Measurements from ENCODE around the gene FBXL12. TPM values are rescaled to one million over a fixed set of nuclear protein-coding genes. Genes with fewer than 3 reads are reported as not detected.

The FBXL12 gene
- total RNA-seq, 1 experiment from 2014 or later: 21.9 TPM

GRCh38 chr19:9828551-9829063 lies 9.7 kb upstream of the FBXL12 start:
- H3K4me3 ChIP-seq (replicated peaks in 1 of 2; ENCODE audit: low read depth in 1 of 2, low read length in 2 of 2): peak overlapping the region; percentile 99 to 100
- ChIA-PET POLR2A (interaction anchor here (1.6 kb wide), 1 partner anchor 10 kb away, joined by 11 read pairs; the partner anchor contains the start of gene FBXL12), RAD21 (ENCODE audit: low non-redundant PET in 1 of 2, low total read pairs in 2 of 2, uncharacterized antibody in 2 of 2, unreplicated experiment in 2 of 2) (no interaction called here), CTCF (no interaction called here)
- no TSS peak for BruUV-seq (replicated peaks)
- TF ChIP-seq ZNF274 (IDR thresholded peaks at IDR 0.05; ENCODE audit: low read depth, low read length) (no peak), SP1 (IDR thresholded peaks at IDR 0.05; ENCODE audit: low read depth) (no peak), TCF7L2 (IDR thresholded peaks at IDR 0.05; ENCODE audit: borderline replicate concordance, extremely low read depth, insufficient read depth, insufficient read length) (no peak), EZH2phosphoT487 (IDR thresholded peaks at IDR 0.05; ENCODE audit: borderline replicate concordance) (no peak), ATF3 (IDR thresholded peaks at IDR 0.05) (no peak), CBX3 (IDR thresholded peaks at IDR 0.05; ENCODE audit: low read depth) (no peak), SIN3A (IDR thresholded peaks at IDR 0.05; ENCODE audit: low read depth) (no peak), SRF (IDR thresholded peaks at IDR 0.05; ENCODE audit: low read depth) (no peak), POLR2A (IDR thresholded peaks at IDR 0.05; ENCODE audit: borderline replicate concordance, extremely low read depth, insufficient read depth, insufficient read length) (no peak), JUND (IDR thresholded peaks at IDR 0.05) (no peak), EZH2 (IDR thresholded peaks at IDR 0.05) (no peak), YY1 (IDR thresholded peaks at IDR 0.05; ENCODE audit: extremely low read depth, insufficient replicate concordance, low read depth, low read length) (no peak)
- no peak overlapping the region for H2AFZ ChIP-seq (ENCODE audit: low read depth, low read length, poor library complexity, severe bottlenecking)
- peak overlapping the region; percentile 84 for H3K9ac ChIP-seq (ENCODE audit: low read length)
- H3K4me2 ChIP-seq (ENCODE audit: low read length): peak overlapping the region; percentile 89
- DNase-seq (ENCODE audit: low read depth, low spot score) (no peak), ATAC-seq (no peak)
- H3K9me2 ChIP-seq (ENCODE audit: insufficient read depth): no peaks in the 10 kb centered on the region
- peaks cover 8 to 9% of the 10 kb centered on the region in 2 experiments; a peak in 3 of 4 replicates for H3K36me3 ChIP-seq (ENCODE audit: control insufficient read depth in 1 of 2, insufficient read depth in 2 of 2, low read length in 2 of 2)
- no peaks in the 10 kb centered on the region for H3K27me3 ChIP-seq (ENCODE audit: insufficient read depth, low read length)
- intact Hi-C loops (cut with micrococcal nuclease): no loop called here
- H3K9me3 ChIP-seq (ENCODE audit: control insufficient read depth in 1 of 2, insufficient read depth in 1 of 2, low read depth in 1 of 2, low read length in 2 of 2): no peaks in the 10 kb centered on the region
- peaks cover 59% of the 10 kb centered on the region for H3K79me2 ChIP-seq (ENCODE audit: insufficient read depth, low read length)
- H3K27ac ChIP-seq (ENCODE audit: low read depth, low read length): peak overlapping the region; percentile 64
- no peaks in the 10 kb centered on the region for H4K20me1 ChIP-seq (ENCODE audit: insufficient read depth)
- H3K4me1 ChIP-seq (ENCODE audit: control insufficient read depth in 1 of 2, insufficient read depth in 2 of 2, low read length in 2 of 2): peaks cover 5 to 10% of the 10 kb centered on the region in 2 experiments; a peak in 2 of 4 replicates

All from HCT116 (cell line).